Neural crest cell (in vitro differentiated cells): ENCODE results near the gene TMEM207. TPM values are rescaled to one million over a fixed set of nuclear protein-coding genes. Genes with fewer than 3 reads are reported as not detected.

Experiments used
- DNase-seq: peaks from one replicate; pipeline ENCODE4 v3.0.0; 2021; ENCODE audit warnings: low read depth, mixed read lengths, low spot score
- H3K27ac Mint-ChIP-seq: one replicate; pipeline ENCODE4 v1.8.0; 2021; ENCODE audit warnings: mild to moderate bottlenecking, mixed read lengths; ENCODE audit not compliant: unreplicated experiment
- H3K27me3 Mint-ChIP-seq: 2 replicates; pipeline ENCODE4 v1.8.0; 2021; ENCODE audit warnings: low read depth, mild to moderate bottlenecking, mixed read lengths
- H3K36me3 Mint-ChIP-seq: 2 replicates; pipeline ENCODE4 v1.8.0; 2021; ENCODE audit warnings: low read depth, mild to moderate bottlenecking, mixed read lengths
- H3K4me1 Mint-ChIP-seq: 2 replicates; pipeline ENCODE4 v1.8.0; 2021; ENCODE audit warnings: mixed read lengths
- H3K4me3 Mint-ChIP-seq: one replicate; pipeline ENCODE4 v1.8.0; 2021; ENCODE audit warnings: mild to moderate bottlenecking, mixed read lengths
- H3K9me3 Mint-ChIP-seq: 2 replicates; pipeline ENCODE4 v1.8.0; 2021; ENCODE audit warnings: mixed read lengths
- total RNA-seq: library from RNA; stranded (reverse); gene quantifications from 2 replicates; pipeline ENCODE4 v1.2.1, GENCODE V29; 2021
- TF ChIP-seq, protein P1 (sequence below): fragments of 200-600 bp; sonication (generic); conservative IDR thresholded peaks from 2 replicates; pipeline ENCODE4 v1.5.0; 2021; ENCODE audit warnings: antibody characterized with exemption, mild to moderate bottlenecking

TMEM207 gene
- total RNA-seq, 1 donor from 2014 or later = not detected

DNA sequence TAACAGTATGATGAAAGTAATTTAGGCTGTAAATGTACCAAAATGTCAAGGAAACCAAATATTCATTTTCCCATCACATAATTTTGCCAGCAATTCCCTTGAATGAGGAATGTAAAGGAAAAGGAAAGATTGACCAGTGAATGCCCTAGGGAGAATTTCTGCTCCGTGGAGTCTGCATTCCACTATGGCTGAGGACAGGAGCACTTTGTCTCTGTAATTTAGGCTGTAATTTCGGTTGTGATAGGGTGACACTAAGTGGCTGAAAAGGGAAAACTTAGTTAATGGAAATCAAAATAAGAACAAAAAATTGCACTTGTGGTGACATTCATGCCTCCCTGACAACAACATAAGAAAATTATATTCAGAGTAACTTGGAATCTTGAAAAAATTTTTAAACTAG, 8.3 kb upstream of the TMEM207 start:
- H3K36me3 Mint-ChIP-seq = no peaks in the 10 kb centered on the region
- no peak overlapping the region for H3K27ac Mint-ChIP-seq
- no peaks in the 10 kb centered on the region for H3K4me1 Mint-ChIP-seq
- DNase-seq = no peak
- H3K9me3 Mint-ChIP-seq = peaks cover 2% of the 10 kb centered on the region
- TF ChIP-seq, protein P1, sequence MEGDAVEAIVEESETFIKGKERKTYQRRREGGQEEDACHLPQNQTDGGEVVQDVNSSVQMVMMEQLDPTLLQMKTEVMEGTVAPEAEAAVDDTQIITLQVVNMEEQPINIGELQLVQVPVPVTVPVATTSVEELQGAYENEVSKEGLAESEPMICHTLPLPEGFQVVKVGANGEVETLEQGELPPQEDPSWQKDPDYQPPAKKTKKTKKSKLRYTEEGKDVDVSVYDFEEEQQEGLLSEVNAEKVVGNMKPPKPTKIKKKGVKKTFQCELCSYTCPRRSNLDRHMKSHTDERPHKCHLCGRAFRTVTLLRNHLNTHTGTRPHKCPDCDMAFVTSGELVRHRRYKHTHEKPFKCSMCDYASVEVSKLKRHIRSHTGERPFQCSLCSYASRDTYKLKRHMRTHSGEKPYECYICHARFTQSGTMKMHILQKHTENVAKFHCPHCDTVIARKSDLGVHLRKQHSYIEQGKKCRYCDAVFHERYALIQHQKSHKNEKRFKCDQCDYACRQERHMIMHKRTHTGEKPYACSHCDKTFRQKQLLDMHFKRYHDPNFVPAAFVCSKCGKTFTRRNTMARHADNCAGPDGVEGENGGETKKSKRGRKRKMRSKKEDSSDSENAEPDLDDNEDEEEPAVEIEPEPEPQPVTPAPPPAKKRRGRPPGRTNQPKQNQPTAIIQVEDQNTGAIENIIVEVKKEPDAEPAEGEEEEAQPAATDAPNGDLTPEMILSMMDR = no peak
- no peak overlapping the region for H3K4me3 Mint-ChIP-seq
- no peaks in the 10 kb centered on the region for H3K27me3 Mint-ChIP-seq

DNA sequence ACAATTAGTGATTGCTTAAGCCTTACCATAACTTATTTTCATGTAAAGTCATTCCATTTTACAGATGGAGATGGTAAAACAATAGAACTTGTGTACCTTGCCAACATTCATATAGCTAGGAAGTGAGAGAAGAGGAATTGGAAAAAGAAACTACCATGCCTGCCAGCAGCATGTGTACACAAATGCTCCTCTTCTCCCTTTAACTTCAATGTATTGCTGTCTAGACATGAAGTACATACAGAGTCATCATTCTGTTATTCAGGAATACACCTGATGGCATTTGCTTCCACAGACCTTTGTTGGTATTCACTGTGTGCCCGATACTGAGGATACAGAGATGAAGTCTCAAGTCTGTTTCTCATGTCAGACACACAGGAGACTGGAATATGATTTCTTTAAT, 7.1 kb upstream of the TMEM207 start:
- no peaks in the 10 kb centered on the region for H3K4me1 Mint-ChIP-seq
- H3K27ac Mint-ChIP-seq = no peak overlapping the region
- no peaks in the 10 kb centered on the region for H3K27me3 Mint-ChIP-seq
- TF ChIP-seq, protein P1 = no peak
- no peak overlapping the region for H3K4me3 Mint-ChIP-seq
- H3K36me3 Mint-ChIP-seq = no peaks in the 10 kb centered on the region
- no peak for DNase-seq
- peaks cover 2% of the 10 kb centered on the region for H3K9me3 Mint-ChIP-seq

DNA sequence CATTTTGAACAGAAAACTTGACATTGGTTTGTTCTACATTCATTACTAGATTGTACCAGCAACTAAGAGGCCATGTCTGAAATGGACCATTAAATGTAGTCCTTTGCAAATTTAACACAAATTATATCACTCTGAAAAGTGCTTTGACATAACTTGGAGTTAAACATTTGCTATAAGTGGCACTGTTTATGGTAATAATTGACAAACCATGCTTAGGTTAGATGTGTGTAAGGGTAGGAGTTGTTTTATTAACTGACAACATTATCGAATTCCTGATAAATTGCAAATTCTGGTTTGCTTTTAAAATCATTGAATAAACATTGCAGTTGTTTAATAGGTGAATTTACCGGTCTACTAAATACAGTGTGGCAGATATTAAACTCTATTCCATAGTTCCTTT, 6.1 kb upstream of the TMEM207 start:
- H3K9me3 Mint-ChIP-seq = peaks cover 2% of the 10 kb centered on the region
- H3K4me1 Mint-ChIP-seq = no peaks in the 10 kb centered on the region

DNA sequence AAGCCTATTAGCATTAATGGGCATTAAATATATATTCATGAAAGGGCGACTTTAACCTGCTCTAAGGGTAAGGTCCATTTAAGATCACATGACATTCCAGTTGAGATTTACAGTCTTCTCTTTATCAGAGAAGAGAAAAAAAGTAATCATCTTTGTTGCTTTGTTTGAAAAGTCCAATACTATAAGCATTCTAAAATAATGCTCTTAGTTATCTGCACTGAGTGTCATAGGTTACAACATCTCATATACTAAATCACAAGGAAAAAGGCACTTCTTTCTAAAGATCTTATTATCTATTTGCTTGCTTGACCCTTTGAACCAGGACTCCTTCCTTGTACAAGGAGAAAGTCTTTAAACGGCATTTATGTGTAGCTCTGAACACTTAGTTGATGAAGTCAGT, 1.4 kb downstream of the TMEM207 start:
- no peak for DNase-seq
- Mint-ChIP-seq H3K27me3 (no peaks in the 10 kb centered on the region), H3K9me3 (no peaks in the 10 kb centered on the region), H3K27ac (no peak overlapping the region), H3K4me1 (no peaks in the 10 kb centered on the region), H3K36me3 (no peaks in the 10 kb centered on the region), H3K4me3 (no peak overlapping the region)
- TF ChIP-seq, protein P1 = no peak

More for the DNA sequence above, 6.1 kb upstream of the TMEM207 start:
- TF ChIP-seq, protein P1 = no peak
- H3K27me3 Mint-ChIP-seq = no peaks in the 10 kb centered on the region
- no peaks in the 10 kb centered on the region for H3K36me3 Mint-ChIP-seq
- no peak for DNase-seq
- H3K4me3 Mint-ChIP-seq = no peak overlapping the region
- no peak overlapping the region for H3K27ac Mint-ChIP-seq

DNA sequence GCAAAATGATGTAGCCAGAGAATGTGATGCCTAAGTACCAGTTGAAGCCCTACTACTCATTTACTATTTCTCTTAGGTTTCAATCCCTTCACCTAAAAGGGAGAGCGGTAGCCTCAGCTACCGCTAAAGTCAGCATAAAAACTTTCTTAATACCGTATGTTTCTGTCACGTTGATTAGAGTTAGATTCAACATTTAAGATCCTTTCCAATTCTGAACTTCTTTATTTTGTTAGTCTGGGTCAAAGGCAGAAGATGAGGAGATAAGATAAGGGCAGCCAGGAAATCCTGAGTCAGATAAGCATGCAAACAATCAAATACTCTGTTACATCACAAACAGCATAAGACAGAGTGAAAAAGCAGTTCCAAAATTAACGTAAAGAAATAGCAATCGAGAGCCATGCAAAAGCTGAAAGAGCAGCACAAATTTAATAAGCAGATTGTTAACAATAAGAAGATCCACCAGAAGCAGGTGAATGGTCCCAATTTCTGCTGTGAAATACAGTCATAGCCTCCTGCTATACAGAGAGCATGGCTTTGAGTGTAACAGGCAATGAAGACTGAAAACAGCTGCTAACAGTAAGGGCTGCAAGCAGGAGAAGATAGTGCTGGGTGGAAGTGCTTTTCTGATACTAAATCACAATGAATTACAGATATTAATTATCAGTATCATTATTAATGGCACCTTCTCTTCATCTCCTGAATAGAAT, 3.0 kb downstream of the TMEM207 start:
- Mint-ChIP-seq H3K4me1 (no peaks in the 10 kb centered on the region), H3K36me3 (no peaks in the 10 kb centered on the region), H3K27ac (no peak overlapping the region)

More for the DNA sequence above, 3.0 kb downstream of the TMEM207 start:
- no peak overlapping the region for H3K4me3 Mint-ChIP-seq
- DNase-seq = no peak
- no peaks in the 10 kb centered on the region for H3K9me3 Mint-ChIP-seq
- H3K27me3 Mint-ChIP-seq = no peaks in the 10 kb centered on the region
- TF ChIP-seq, protein P1 = no peak
